ENCODE measurements around the gene TNFSF8.

Gene TNFSF8

DNA sequence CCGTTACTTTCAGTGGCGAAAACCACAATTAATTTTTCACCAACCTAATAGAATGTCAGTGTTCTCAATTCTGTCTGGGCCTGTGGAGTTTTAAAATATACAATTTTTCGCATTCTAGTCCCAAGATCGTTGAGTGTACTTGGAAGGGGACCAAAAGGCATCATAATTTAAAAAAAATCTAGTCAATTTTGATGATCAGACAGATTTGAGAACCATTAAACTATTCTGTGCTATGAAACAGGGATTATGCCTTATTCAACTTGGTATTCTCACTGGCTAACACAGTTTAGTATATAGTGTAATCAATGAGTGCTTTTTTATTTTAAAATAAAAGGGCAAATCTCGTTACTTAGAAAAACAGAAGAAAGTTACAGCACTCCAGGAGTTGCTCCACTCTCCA, 63.1 kb downstream of the TNFSF8 start:
- H3K27ac ChIP-seq (ENCODE audit: low read depth, low read length): no peak overlapping the region
- no peaks in the 10 kb centered on the region for H3K36me3 ChIP-seq (ENCODE audit: control insufficient read depth, insufficient read depth, low read length)
- no peaks in the 10 kb centered on the region; the same call in 1 of the 2 replicates for H3K9me3 ChIP-seq (ENCODE audit: control insufficient read depth, insufficient read depth, low read length)
- peaks cover 7% of the 10 kb centered on the region; the same call in 1 of the 2 replicates for H3K4me1 ChIP-seq (ENCODE audit: control insufficient read depth, insufficient read depth, low read length)
- no peaks in the 10 kb centered on the region for H3K27me3 ChIP-seq (ENCODE audit: control insufficient read depth, insufficient read depth, low read length)
- no peak overlapping the region for H3K9ac ChIP-seq (ENCODE audit: low read depth, low read length)
- H3K4me3 ChIP-seq (ENCODE audit: low read depth, low read length): no peak overlapping the region

DNA sequence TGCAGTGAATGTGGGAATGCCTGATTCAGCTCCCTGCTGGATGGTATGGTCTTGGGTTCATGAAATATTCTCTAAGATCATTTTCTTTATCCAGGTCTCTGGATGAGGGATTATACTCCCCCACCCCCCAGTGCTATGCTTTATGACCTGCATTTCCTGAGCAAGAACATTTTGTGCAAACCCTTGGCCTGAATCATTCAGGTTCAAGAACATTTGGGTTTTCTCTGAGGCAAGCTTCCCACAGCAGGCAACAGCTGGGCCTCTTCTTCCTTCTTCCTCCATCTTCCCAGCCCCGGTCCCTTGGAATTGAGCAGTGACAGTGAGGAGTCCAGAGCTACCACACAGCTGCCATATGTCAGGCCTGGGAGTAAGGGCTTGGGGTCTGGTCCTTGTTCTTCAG, 65.9 kb downstream of the TNFSF8 start:
- no peaks in the 10 kb centered on the region for H3K36me3 ChIP-seq (ENCODE audit: control insufficient read depth, insufficient read depth, low read length)
- no peak overlapping the region for H3K4me3 ChIP-seq (ENCODE audit: low read depth, low read length)
- no peaks in the 10 kb centered on the region for H3K4me1 ChIP-seq (ENCODE audit: control insufficient read depth, insufficient read depth, low read length)
- no peaks in the 10 kb centered on the region for H3K27me3 ChIP-seq (ENCODE audit: control insufficient read depth, insufficient read depth, low read length)
- H3K9ac ChIP-seq (ENCODE audit: low read depth, low read length): no peak overlapping the region
- no peak overlapping the region for H3K27ac ChIP-seq (ENCODE audit: low read depth, low read length)
- no peaks in the 10 kb centered on the region; the same call in 1 of the 2 replicates for H3K9me3 ChIP-seq (ENCODE audit: control insufficient read depth, insufficient read depth, low read length)

- no peak overlapping the region for H3K9ac ChIP-seq (ENCODE audit: low read depth, low read length)
- H3K27me3 ChIP-seq (ENCODE audit: control insufficient read depth, insufficient read depth, low read length): no peaks in the 10 kb centered on the region
- H3K4me1 ChIP-seq (ENCODE audit: control insufficient read depth, insufficient read depth, low read length): no peaks in the 10 kb centered on the region
- no peaks in the 10 kb centered on the region for H3K9me3 ChIP-seq (ENCODE audit: control insufficient read depth, insufficient read depth, low read length)
- H3K36me3 ChIP-seq (ENCODE audit: control insufficient read depth, insufficient read depth, low read length): no peaks in the 10 kb centered on the region
- H3K27ac ChIP-seq (ENCODE audit: low read depth, low read length): no peak overlapping the region
- no peak overlapping the region for H3K4me3 ChIP-seq (ENCODE audit: low read depth, low read length)
Observed at GRCh38 chr9:114861922-114862605, 68.3 kb downstream of the TNFSF8 start.

- H3K9ac ChIP-seq (ENCODE audit: low read depth, low read length): no peak overlapping the region
Observed at GRCh38 chr9:114861273-114861672, 69.1 kb downstream of the TNFSF8 start.

GRCh38 chr9:114860187-114860586, 70.2 kb downstream of the TNFSF8 start:
- Histone ChIP-seq H3K9me3 (ENCODE audit: control insufficient read depth, insufficient read depth, low read length) (no peaks in the 10 kb centered on the region), H3K36me3 (ENCODE audit: control insufficient read depth, insufficient read depth, low read length) (no peaks in the 10 kb centered on the region), H3K9ac (ENCODE audit: low read depth, low read length) (no peak overlapping the region), H3K27me3 (ENCODE audit: control insufficient read depth, insufficient read depth, low read length) (no peaks in the 10 kb centered on the region), H3K4me1 (ENCODE audit: control insufficient read depth, insufficient read depth, low read length) (no peaks in the 10 kb centered on the region), H3K4me3 (ENCODE audit: low read depth, low read length) (no peak overlapping the region), H3K27ac (ENCODE audit: low read depth, low read length) (no peak overlapping the region)

More at GRCh38 chr9:114861273-114861672, 69.1 kb downstream of the TNFSF8 start:
- H3K27me3 ChIP-seq (ENCODE audit: control insufficient read depth, insufficient read depth, low read length): no peaks in the 10 kb centered on the region
- H3K27ac ChIP-seq (ENCODE audit: low read depth, low read length): no peak overlapping the region
- no peaks in the 10 kb centered on the region for H3K4me1 ChIP-seq (ENCODE audit: control insufficient read depth, insufficient read depth, low read length)
- no peak overlapping the region for H3K4me3 ChIP-seq (ENCODE audit: low read depth, low read length)
- no peaks in the 10 kb centered on the region for H3K36me3 ChIP-seq (ENCODE audit: control insufficient read depth, insufficient read depth, low read length)
- no peaks in the 10 kb centered on the region for H3K9me3 ChIP-seq (ENCODE audit: control insufficient read depth, insufficient read depth, low read length)

- H3K9ac ChIP-seq (ENCODE audit: low read depth, low read length): no peak overlapping the region
- no peaks in the 10 kb centered on the region for H3K27me3 ChIP-seq (ENCODE audit: control insufficient read depth, insufficient read depth, low read length)
- H3K9me3 ChIP-seq (ENCODE audit: control insufficient read depth, insufficient read depth, low read length): no peaks in the 10 kb centered on the region
- no peak overlapping the region for H3K27ac ChIP-seq (ENCODE audit: low read depth, low read length)
- no peaks in the 10 kb centered on the region for H3K36me3 ChIP-seq (ENCODE audit: control insufficient read depth, insufficient read depth, low read length)
- H3K4me3 ChIP-seq (ENCODE audit: low read depth, low read length): no peak overlapping the region
- H3K4me1 ChIP-seq (ENCODE audit: control insufficient read depth, insufficient read depth, low read length): no peaks in the 10 kb centered on the region
Observed at GRCh38 chr9:114856942-114857315, 73.5 kb downstream of the TNFSF8 start.

DNA sequence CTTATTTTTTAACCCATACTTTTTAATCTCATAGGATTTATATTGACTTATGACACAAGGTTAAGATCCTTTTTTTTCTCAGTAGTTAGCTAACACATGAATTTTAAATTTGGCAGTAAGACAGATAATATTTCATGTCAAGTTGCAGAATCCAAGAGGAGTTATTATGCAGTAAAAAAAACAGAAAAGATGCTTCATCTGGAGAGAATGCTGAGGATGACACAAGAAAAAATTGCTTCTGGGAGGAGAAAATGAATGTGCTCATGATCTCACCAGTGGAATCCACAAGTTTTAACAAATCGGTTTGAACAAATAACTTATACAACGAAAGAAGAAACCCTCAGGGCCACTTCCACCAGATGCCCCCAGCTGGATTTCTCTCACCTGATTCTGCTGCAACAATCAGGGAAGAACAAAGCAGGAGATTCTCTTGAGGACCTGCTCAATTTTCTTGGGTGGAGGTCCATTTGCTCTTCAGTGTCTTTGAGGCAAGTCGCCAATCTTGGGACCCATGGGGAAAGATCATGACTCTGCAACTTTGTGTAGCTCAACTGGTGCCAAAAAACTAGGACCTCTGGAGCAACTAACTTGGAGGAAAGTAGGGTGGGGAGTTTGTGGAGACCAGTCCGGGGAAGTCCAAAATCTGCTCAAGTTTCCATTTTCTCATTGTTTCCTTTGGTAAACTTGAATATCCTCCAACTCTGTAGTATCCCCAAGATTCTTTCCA, 74.0 kb downstream of the TNFSF8 start:
- H3K4me3 ChIP-seq (ENCODE audit: low read depth, low read length): no peak overlapping the region
- H3K9ac ChIP-seq (ENCODE audit: low read depth, low read length): no peak overlapping the region
- no peaks in the 10 kb centered on the region for H3K9me3 ChIP-seq (ENCODE audit: control insufficient read depth, insufficient read depth, low read length)
- no peaks in the 10 kb centered on the region for H3K4me1 ChIP-seq (ENCODE audit: control insufficient read depth, insufficient read depth, low read length)
- H3K27ac ChIP-seq (ENCODE audit: low read depth, low read length): no peak overlapping the region
- no peaks in the 10 kb centered on the region for H3K27me3 ChIP-seq (ENCODE audit: control insufficient read depth, insufficient read depth, low read length)
- no peaks in the 10 kb centered on the region for H3K36me3 ChIP-seq (ENCODE audit: control insufficient read depth, insufficient read depth, low read length)

- Histone ChIP-seq H3K27me3 (ENCODE audit: control insufficient read depth, insufficient read depth, low read length) (no peaks in the 10 kb centered on the region), H3K4me1 (ENCODE audit: control insufficient read depth, insufficient read depth, low read length) (no peaks in the 10 kb centered on the region), H3K9me3 (ENCODE audit: control insufficient read depth, insufficient read depth, low read length) (no peaks in the 10 kb centered on the region), H3K4me3 (ENCODE audit: low read depth, low read length) (no peak overlapping the region), H3K27ac (ENCODE audit: low read depth, low read length) (no peak overlapping the region), H3K9ac (ENCODE audit: low read depth, low read length) (no peak overlapping the region), H3K36me3 (ENCODE audit: control insufficient read depth, insufficient read depth, low read length) (no peaks in the 10 kb centered on the region)
Observed at GRCh38 chr9:114855488-114855887, 74.9 kb downstream of the TNFSF8 start.

DNA sequence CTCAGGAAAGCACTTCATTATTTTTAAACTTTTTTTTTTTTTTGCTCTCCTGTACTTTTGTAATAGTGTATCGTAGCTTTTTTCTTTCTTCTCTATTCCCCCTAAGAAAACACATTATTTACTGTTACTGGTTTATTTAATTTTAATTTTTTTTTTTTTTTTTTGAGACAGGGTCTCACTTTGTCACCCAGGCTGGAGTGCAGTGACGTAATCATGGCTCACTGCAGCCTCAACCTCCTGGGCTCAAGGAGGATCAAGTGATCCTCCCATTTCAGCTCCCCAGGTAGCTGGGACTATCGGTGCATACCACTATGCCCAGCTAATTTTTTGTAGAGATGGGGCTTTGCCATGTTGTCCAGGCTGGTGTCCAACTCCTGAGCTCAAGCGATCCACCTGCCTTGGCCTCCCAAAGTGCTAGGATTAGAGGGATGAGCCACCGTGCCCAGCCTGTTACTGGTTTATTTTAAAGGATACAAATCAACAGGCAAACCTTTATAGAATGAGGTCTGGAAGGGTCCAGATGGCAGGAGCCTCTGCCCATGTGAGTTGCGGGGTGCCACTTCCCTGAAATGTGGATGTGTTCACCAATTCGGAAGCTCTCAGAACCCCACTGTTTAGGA, 75.5 kb downstream of the TNFSF8 start:
- Histone ChIP-seq H3K4me3 (ENCODE audit: low read depth, low read length) (no peak overlapping the region), H3K27me3 (ENCODE audit: control insufficient read depth, insufficient read depth, low read length) (no peaks in the 10 kb centered on the region), H3K4me1 (ENCODE audit: control insufficient read depth, insufficient read depth, low read length) (no peaks in the 10 kb centered on the region), H3K9ac (ENCODE audit: low read depth, low read length) (no peak overlapping the region), H3K27ac (ENCODE audit: low read depth, low read length) (no peak overlapping the region), H3K36me3 (ENCODE audit: control insufficient read depth, insufficient read depth, low read length) (no peaks in the 10 kb centered on the region), H3K9me3 (ENCODE audit: control insufficient read depth, insufficient read depth, low read length) (no peaks in the 10 kb centered on the region)

DNA sequence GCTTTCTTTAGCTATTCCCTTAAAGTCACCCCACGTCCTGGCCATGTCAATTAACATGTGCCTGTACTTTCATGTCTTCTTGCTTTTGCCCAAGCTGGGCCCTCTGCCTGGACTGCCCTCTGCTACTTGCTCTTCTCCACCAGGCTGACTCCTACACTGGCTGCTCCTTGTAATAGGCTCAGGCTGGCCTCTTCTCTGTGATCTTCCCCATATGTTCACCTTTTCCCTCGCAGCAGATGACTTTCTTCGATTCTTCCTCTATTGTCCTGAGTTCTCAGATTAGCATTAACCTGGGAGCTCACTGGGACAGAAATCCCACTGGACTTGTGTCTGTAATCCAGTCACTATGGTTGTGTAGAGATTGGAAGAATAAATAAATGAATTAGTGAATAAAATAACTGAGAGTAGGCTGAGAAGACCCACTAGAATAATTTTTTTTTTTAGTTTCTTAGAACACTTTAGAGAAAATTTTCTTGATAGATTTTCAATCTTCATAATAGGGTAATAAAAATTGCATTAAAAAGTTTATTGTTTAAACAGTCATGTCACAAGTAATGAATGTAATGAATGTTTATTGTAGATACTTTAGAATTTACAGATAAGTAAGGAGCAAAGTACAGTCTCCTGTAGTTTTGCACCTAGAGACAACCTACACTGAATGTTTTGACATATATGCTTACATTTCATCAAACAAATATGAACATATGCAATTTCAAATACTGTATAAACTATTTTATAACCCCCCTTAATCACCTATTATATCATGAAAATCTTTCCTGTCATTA, 77.1 kb downstream of the TNFSF8 start:
- H3K27ac ChIP-seq (ENCODE audit: low read depth, low read length): no peak overlapping the region

More for the DNA sequence above, 77.1 kb downstream of the TNFSF8 start:
- Histone ChIP-seq H3K4me3 (ENCODE audit: low read depth, low read length) (no peak overlapping the region), H3K4me1 (ENCODE audit: control insufficient read depth, insufficient read depth, low read length) (no peaks in the 10 kb centered on the region), H3K27me3 (ENCODE audit: control insufficient read depth, insufficient read depth, low read length) (no peaks in the 10 kb centered on the region), H3K36me3 (ENCODE audit: control insufficient read depth, insufficient read depth, low read length) (no peaks in the 10 kb centered on the region), H3K9ac (ENCODE audit: low read depth, low read length) (no peak overlapping the region), H3K9me3 (ENCODE audit: control insufficient read depth, insufficient read depth, low read length) (no peaks in the 10 kb centered on the region)

Data from HUES48 (cell line).